Measurements from ENCODE around the gene WWTR1.

DNA sequence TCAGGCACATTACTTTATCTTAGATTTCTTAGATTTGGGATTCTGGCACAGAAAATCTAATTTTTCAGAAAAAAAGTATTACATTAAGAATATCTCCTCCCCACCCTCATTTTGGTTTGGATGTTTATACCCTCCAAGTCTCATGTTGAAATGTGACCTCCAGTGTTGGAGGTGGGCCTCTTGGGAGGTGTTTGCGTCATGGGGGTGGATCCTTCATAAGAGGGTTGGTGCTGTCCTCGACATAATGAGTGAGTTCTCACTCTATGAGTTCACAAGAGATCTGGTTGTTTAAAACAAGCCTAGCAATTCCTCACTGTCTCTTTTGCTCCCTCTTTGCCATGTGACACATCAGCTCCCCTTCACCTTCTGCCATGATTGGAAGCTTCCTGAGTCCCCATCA, 45.6 kb upstream of the WWTR1 start:
- TF ChIP-seq, protein P1, sequence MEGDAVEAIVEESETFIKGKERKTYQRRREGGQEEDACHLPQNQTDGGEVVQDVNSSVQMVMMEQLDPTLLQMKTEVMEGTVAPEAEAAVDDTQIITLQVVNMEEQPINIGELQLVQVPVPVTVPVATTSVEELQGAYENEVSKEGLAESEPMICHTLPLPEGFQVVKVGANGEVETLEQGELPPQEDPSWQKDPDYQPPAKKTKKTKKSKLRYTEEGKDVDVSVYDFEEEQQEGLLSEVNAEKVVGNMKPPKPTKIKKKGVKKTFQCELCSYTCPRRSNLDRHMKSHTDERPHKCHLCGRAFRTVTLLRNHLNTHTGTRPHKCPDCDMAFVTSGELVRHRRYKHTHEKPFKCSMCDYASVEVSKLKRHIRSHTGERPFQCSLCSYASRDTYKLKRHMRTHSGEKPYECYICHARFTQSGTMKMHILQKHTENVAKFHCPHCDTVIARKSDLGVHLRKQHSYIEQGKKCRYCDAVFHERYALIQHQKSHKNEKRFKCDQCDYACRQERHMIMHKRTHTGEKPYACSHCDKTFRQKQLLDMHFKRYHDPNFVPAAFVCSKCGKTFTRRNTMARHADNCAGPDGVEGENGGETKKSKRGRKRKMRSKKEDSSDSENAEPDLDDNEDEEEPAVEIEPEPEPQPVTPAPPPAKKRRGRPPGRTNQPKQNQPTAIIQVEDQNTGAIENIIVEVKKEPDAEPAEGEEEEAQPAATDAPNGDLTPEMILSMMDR (IDR thresholded peaks at IDR 0.05) = no peak
- TF ChIP-seq POLR2A (IDR thresholded peaks at IDR 0.05) = no peak

All from testis (tissue), 2 donors.